GM15510 (cell line): Measurements from ENCODE around the gene HNRNPAB.

ENCODE experiments used
- POLR2A ChIP-seq: IDR thresholded peaks from 3 replicates; pipeline ENCODE4 v1.6.1; 2011; ENCODE audit warnings: borderline replicate concordance; ENCODE audit not compliant: insufficient read length; ENCODE audit errors: extremely low read depth

The HNRNPAB gene

GRCh38 chr5:178204935-178205748 lies 809 bp downstream of the HNRNPAB start:
- peak; percentile 46 for TF ChIP-seq POLR2A

GRCh38 chr5:178205749-178206047 lies 1.4 kb downstream of the HNRNPAB start:
- TF ChIP-seq POLR2A, result no peak

GRCh38 chr5:178206166-178207101 lies 2.1 kb downstream of the HNRNPAB start:
- TF ChIP-seq POLR2A, result no peak

GRCh38 chr5:178207183-178207916 lies 3.0 kb downstream of the HNRNPAB start:
- TF ChIP-seq POLR2A, result no peak

GRCh38 chr5:178207917-178208280 lies 3.6 kb downstream of the HNRNPAB start:
- peak; percentile 17 for TF ChIP-seq POLR2A

GRCh38 chr5:178208540-178209227 lies 4.4 kb downstream of the HNRNPAB start:
- no peak for TF ChIP-seq POLR2A

GRCh38 chr5:178209334-178210072 lies 5.2 kb downstream of the HNRNPAB start:
- no peak for TF ChIP-seq POLR2A

GRCh38 chr5:178210073-178210535 lies 5.8 kb downstream of the HNRNPAB start:
- no peak for TF ChIP-seq POLR2A

- no peak for TF ChIP-seq POLR2A
Observed at GRCh38 chr5:178210686-178211085, 6.4 kb downstream of the HNRNPAB start.

GRCh38 chr5:178211095-178212048 lies 7.0 kb downstream of the HNRNPAB start:
- TF ChIP-seq POLR2A, result peak; percentile 24

GRCh38 chr5:178212241-178213002 lies 8.1 kb downstream of the HNRNPAB start:
- TF ChIP-seq POLR2A, result no peak

- TF ChIP-seq POLR2A, result peak; percentile 12
Observed at GRCh38 chr5:178213003-178213461, 8.7 kb downstream of the HNRNPAB start.
